LNCAP (cell line): Measurements from ENCODE around the gene RAB7A.

Experiments used
- CTCF ChIP-seq: fragments of 450-650 bp; IDR thresholded peaks from 2 replicates; pipeline ENCODE4 v1.5.1; 2017; ENCODE audit warnings: mild to moderate bottlenecking

Gene RAB7A

GRCh38 chr3:128859630-128860029 is 133.6 kb downstream of the RAB7A start:
- TF ChIP-seq CTCF, result no peak

GRCh38 chr3:128861491-128861890 is 135.5 kb downstream of the RAB7A start:
- no peak for TF ChIP-seq CTCF

- TF ChIP-seq CTCF, result peak; percentile 34; the same call in 1 of the 2 replicates
Observed at GRCh38 chr3:128863560-128863959, 137.6 kb downstream of the RAB7A start.
